ENCODE measurements around the gene OPRD1.

GRCh38 chr1:28813931-28814465 lies 2.0 kb downstream of the OPRD1 start:
- TF ChIP-seq CTCF (IDR thresholded peaks at IDR 0.05) (no peak), YY1 (IDR thresholded peaks at IDR 0.05; ENCODE audit: low read depth) (no peak), USF1 (IDR thresholded peaks at IDR 0.05; ENCODE audit: borderline replicate concordance, low read depth) (no peak), GABPA (IDR thresholded peaks at IDR 0.05; ENCODE audit: low read depth) (no peak), JUND (IDR thresholded peaks at IDR 0.05) (no peak)
